OCI-LY7 (cell line): Measurements from ENCODE around the gene PHF12.

ENCODE experiments used
- EZH2phosphoT487 ChIP-seq: fragments of 200-600 bp; sonication (generic); IDR thresholded peaks from 2 replicates; pipeline ENCODE4 v1.6.1; 2018; ENCODE audit warnings: low read depth, borderline replicate concordance, mild to moderate bottlenecking, mixed run types, antibody characterized with exemption, low read length, moderate library complexity, mixed read lengths
- TF ChIP-seq, protein P1 (sequence below): fragments of 200-600 bp; sonication (generic); conservative IDR thresholded peaks from 2 replicates; pipeline ENCODE4 v1.5.1; 2014; ENCODE audit warnings: mild to moderate bottlenecking, antibody characterized with exemption, low read length, moderate library complexity, mixed read lengths

GRCh38 chr17:28996554-28997096 lies 45.3 kb upstream of the PHF12 start:
- TF ChIP-seq, protein P1, sequence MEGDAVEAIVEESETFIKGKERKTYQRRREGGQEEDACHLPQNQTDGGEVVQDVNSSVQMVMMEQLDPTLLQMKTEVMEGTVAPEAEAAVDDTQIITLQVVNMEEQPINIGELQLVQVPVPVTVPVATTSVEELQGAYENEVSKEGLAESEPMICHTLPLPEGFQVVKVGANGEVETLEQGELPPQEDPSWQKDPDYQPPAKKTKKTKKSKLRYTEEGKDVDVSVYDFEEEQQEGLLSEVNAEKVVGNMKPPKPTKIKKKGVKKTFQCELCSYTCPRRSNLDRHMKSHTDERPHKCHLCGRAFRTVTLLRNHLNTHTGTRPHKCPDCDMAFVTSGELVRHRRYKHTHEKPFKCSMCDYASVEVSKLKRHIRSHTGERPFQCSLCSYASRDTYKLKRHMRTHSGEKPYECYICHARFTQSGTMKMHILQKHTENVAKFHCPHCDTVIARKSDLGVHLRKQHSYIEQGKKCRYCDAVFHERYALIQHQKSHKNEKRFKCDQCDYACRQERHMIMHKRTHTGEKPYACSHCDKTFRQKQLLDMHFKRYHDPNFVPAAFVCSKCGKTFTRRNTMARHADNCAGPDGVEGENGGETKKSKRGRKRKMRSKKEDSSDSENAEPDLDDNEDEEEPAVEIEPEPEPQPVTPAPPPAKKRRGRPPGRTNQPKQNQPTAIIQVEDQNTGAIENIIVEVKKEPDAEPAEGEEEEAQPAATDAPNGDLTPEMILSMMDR, result no peak
- TF ChIP-seq EZH2phosphoT487, result no peak
